PFSK-1 (cell line): ENCODE measurements around the gene MAP7.

Experiments used
- FOXP2 ChIP-seq: optimal IDR thresholded peaks from 2 replicates; pipeline ENCODE3; 2011; ENCODE audit warnings: borderline replicate concordance, control low read depth, inconsistent platforms; ENCODE audit not compliant: insufficient read depth; ENCODE audit errors: extremely low read length, extremely low read depth
- POLR2AphosphoS5 ChIP-seq: IDR thresholded peaks from 2 replicates; pipeline ENCODE4 v1.6.1; 2012; ENCODE audit warnings: low read depth, mild to moderate bottlenecking, control low read depth, low read length, moderate library complexity
- SIN3A ChIP-seq: IDR thresholded peaks from 2 replicates; pipeline ENCODE4 v1.6.1; 2012; ENCODE audit warnings: mild to moderate bottlenecking, low read length, moderate library complexity, borderline replicate concordance; ENCODE audit not compliant: insufficient read depth
- TAF1 ChIP-seq: IDR thresholded peaks from 2 replicates; pipeline ENCODE4 v1.6.1; 2012; ENCODE audit warnings: low read length, control low read depth, borderline replicate concordance; ENCODE audit not compliant: insufficient read depth
- TF ChIP-seq, protein P1 (sequence below), 2 experiments: IDR thresholded peaks; 2 replicates each; pipeline versions ENCODE4 v1.6.1 to v1.8.0; 2011 to 2012; ENCODE audit warnings: low read depth in 2 of 2, low read length in 2 of 2, control low read depth in 1 of 2, inconsistent platforms in 1 of 2, mild to moderate bottlenecking in 1 of 2, moderate library complexity in 1 of 2; ENCODE audit not compliant: insufficient read depth in 1 of 2

The MAP7 gene

DNA sequence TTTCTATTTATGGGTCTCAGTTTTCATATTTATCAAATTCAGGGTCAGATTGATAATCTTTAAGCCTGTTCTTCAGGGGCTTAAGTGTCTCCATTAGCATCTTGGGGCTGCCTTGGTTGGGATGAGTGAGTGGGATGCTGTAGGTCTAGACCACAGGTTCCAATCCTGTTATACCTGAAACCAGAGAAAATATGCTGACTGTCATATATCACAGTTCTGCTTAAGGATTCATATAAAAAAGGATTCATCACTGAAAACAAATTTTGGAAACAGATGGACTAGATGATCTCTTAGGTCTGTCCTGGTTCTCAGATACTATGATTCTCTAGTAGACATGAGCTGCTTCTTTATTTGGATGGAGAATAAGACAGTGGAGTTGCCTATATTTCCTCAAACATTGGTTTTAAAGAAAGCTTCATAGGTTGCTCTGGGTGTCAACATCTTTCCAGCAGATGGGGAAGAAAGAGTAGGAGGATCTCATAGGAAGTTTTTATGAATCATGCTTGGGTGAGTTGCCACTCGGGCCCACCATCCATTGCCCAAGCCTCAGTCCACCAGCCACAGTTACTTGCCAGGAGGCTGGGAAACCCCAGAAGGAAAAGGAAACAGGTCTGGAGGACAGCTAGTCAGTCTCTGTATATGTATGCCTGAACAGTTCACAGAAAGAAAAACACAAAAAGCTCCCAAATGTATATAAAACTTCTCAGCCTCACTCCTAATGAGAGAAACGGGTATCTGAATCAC lies 42.9 kb upstream of the MAP7 start:
- TF ChIP-seq, protein P1, sequence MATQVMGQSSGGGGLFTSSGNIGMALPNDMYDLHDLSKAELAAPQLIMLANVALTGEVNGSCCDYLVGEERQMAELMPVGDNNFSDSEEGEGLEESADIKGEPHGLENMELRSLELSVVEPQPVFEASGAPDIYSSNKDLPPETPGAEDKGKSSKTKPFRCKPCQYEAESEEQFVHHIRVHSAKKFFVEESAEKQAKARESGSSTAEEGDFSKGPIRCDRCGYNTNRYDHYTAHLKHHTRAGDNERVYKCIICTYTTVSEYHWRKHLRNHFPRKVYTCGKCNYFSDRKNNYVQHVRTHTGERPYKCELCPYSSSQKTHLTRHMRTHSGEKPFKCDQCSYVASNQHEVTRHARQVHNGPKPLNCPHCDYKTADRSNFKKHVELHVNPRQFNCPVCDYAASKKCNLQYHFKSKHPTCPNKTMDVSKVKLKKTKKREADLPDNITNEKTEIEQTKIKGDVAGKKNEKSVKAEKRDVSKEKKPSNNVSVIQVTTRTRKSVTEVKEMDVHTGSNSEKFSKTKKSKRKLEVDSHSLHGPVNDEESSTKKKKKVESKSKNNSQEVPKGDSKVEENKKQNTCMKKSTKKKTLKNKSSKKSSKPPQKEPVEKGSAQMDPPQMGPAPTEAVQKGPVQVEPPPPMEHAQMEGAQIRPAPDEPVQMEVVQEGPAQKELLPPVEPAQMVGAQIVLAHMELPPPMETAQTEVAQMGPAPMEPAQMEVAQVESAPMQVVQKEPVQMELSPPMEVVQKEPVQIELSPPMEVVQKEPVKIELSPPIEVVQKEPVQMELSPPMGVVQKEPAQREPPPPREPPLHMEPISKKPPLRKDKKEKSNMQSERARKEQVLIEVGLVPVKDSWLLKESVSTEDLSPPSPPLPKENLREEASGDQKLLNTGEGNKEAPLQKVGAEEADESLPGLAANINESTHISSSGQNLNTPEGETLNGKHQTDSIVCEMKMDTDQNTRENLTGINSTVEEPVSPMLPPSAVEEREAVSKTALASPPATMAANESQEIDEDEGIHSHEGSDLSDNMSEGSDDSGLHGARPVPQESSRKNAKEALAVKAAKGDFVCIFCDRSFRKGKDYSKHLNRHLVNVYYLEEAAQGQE (IDR thresholded peaks at IDR 0.05; ENCODE audit: insufficient read depth in 1 of 2, low read depth in 2 of 2, low read length in 2 of 2): no peak
- no peak for TF ChIP-seq POLR2AphosphoS5

DNA sequence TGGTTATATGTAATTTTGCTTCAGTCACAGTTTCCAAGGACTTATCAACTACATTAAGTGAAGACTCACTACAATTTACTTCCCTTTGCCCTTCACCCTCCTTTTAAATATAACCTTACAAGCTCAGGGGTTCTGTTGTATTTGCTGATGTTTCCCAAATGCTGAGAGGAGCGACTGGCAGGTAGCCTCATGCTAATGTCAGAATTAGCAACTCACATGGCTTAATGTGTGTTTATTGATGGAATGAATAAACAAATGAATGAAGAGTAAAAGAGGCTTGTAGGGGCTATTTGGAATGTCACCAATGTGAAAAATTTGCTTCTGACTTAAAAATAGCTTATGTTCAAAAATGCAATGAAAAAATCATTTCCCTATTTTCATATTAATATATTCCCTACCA lies 41.4 kb upstream of the MAP7 start:
- TF ChIP-seq POLR2AphosphoS5 (no peak), SIN3A (no peak), TAF1 (no peak), FOXP2 (no peak)
- TF ChIP-seq, protein P1 (IDR thresholded peaks at IDR 0.05; ENCODE audit: insufficient read depth in 1 of 2, low read depth in 2 of 2, low read length in 2 of 2): no peak

DNA sequence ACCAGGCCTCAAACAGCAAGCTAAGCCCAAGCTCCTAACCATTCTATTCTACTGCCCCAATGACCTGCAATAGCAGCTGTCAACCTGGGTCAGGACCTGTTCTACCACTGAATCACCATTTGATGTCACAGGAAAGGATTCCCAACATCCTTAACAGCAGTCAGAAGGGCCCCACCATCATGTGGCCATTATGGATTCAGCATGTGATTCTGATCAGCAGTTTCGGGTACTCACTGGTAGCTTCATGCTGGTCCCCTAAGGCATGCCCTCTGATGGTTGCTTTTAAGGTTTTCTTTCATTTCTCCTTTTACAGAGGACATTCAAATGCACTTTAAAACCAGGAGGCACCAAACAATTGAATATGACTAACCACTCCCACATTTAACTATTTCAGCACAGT lies 37.3 kb upstream of the MAP7 start:
- TF ChIP-seq SIN3A: no peak
- TF ChIP-seq POLR2AphosphoS5: no peak
- TF ChIP-seq TAF1: no peak
- TF ChIP-seq, protein P1 (IDR thresholded peaks at IDR 0.05; ENCODE audit: insufficient read depth in 1 of 2, low read depth in 2 of 2, low read length in 2 of 2): no peak
- TF ChIP-seq FOXP2: no peak

DNA sequence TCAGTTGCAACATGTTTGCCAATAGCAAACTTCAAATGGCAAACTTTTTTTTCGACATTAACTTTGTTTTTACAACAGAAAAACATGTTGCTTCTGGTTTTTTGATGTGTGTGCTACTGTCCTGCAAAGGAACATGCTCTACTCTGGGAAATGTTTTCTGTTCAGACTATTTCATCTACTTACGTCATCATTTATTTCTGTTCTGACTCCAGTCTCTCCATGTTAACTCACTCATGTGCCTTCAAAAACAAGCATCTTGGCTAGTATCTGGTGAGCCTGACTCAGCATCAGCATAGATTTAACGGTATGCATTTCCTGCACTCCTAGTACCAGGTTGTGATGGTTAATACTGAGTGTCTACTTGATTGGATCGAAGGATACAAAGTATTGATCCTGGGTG lies 36.1 kb upstream of the MAP7 start:
- TF ChIP-seq FOXP2 (no peak), POLR2AphosphoS5 (no peak), TAF1 (no peak), SIN3A (no peak)
- TF ChIP-seq, protein P1 (IDR thresholded peaks at IDR 0.05; ENCODE audit: insufficient read depth in 1 of 2, low read depth in 2 of 2, low read length in 2 of 2): no peak
